GM12878 (cell line): ENCODE results near the gene GSG1L. TPM values are rescaled to one million over a fixed set of nuclear protein-coding genes. Genes with fewer than 3 reads are reported as not detected.

Experiments
- ATAC-seq: fragments of 200-7000 bp; cut with Tn5 transposase; 3 replicates; pipeline ENCODE4 v1.9.1; 2020; ENCODE audit warnings: mild to moderate bottlenecking, moderate library complexity
- BruUV-seq: library from RNA; stranded (reverse); fragments of 400-500 nt; replicated peaks from 2 replicates; lab custom pipeline; 2021; lab: Mats Ljungman, UMichigan
- CTCF ChIA-PET: fragments of 300-600 bp; sonication (Branson Sonifier 250); formaldehyde crosslinking; extraction: SDS; loops from one replicate; lab custom pipeline; 2021; ENCODE audit warnings: inconsistent platforms; lab: Yijun Ruan, JAX
- POLR2A ChIA-PET: fragments of 350-600 bp; formaldehyde crosslinking; extraction: SDS; loops from one replicate; lab custom pipeline; 2021; ENCODE audit warnings: inconsistent platforms; lab: Charles Lee
- RAD21 ChIA-PET: fragments of 300-600 bp; sonication (Branson Sonifier 250); formaldehyde crosslinking; loops from one replicate; lab custom pipeline; 2023; ENCODE audit warnings: antibody characterized with exemption; ENCODE audit not compliant: unreplicated experiment; lab: Charles Lee
- SMC1A ChIA-PET: fragments of 300-600 bp; sonication (Branson Sonifier 250); formaldehyde crosslinking; loops from one replicate; lab custom pipeline; 2023; ENCODE audit not compliant: unreplicated experiment, uncharacterized antibody; lab: Charles Lee
- DNase-seq: peaks from one replicate; pipeline ENCODE4 v3.0.0-alpha.2; 2011; ENCODE audit warnings: low read depth, low spot score
- FAIRE-seq: peaks from 3 replicates; lab custom pipeline; 2011; peaks lifted over from hg19 to GRCh38; lab: Jason Lieb, UNC
- H2AFZ ChIP-seq: 2 replicates; pipeline ENCODE4 v1.6.0; 2011; ENCODE audit warnings: low read depth, low read length, control low read depth; ENCODE audit not compliant: control insufficient read depth
- H3K27ac ChIP-seq: 2 replicates; pipeline ENCODE4 v1.5.1; 2011; ENCODE audit warnings: control low read depth; ENCODE audit not compliant: control insufficient read depth, insufficient read depth
- H3K27me3 ChIP-seq, 2 experiments: replicated peaks in 1 of 2; 2 replicates each; pipeline versions ENCODE4 v1.6.0 to v1.6.1; 2011; ENCODE audit warnings: low read length in 1 of 2; ENCODE audit not compliant: control insufficient read depth in 2 of 2, insufficient read depth in 2 of 2
- H3K36me3 ChIP-seq, 2 experiments: 2 replicates each; pipeline ENCODE4 v1.5.1; 2011; ENCODE audit warnings: low read length in 1 of 2; ENCODE audit not compliant: control insufficient read depth in 2 of 2, insufficient read depth in 2 of 2
- H3K4me1 ChIP-seq: 2 replicates; pipeline ENCODE4 v1.6.1; 2011; ENCODE audit warnings: mild to moderate bottlenecking, low read length, moderate library complexity, mixed read lengths; ENCODE audit not compliant: control insufficient read depth, insufficient read depth
- H3K4me2 ChIP-seq: 2 replicates; pipeline ENCODE4 v1.6.0; 2011; ENCODE audit warnings: control low read depth; ENCODE audit not compliant: control insufficient read depth, insufficient read depth
- H3K4me3 ChIP-seq: fragments of 200-600 bp; sonication (generic); 2 replicates; pipeline ENCODE4 v1.5.1; 2016
- H3K79me2 ChIP-seq: 2 replicates; pipeline ENCODE4 v1.6.0; 2011; ENCODE audit warnings: low read length; ENCODE audit not compliant: control insufficient read depth, insufficient read depth
- H3K9ac ChIP-seq: 2 replicates; pipeline ENCODE4 v1.8.0; 2011; ENCODE audit warnings: low read length, control low read depth, mixed read lengths; ENCODE audit not compliant: control insufficient read depth, insufficient read depth
- H3K9me3 ChIP-seq: replicated peaks from 3 replicates; pipeline ENCODE4 v1.5.1; 2011; ENCODE audit warnings: mild to moderate bottlenecking, low read length; ENCODE audit not compliant: control insufficient read depth, insufficient read depth
- H4K20me1 ChIP-seq: 2 replicates; pipeline ENCODE4 v1.6.0; 2011; ENCODE audit not compliant: control insufficient read depth, insufficient read depth
- CREM ChIP-seq: IDR thresholded peaks from 2 replicates; pipeline ENCODE4 v1.6.1; 2014; ENCODE audit warnings: antibody characterized with exemption, low read depth
- GABPA ChIP-seq: IDR thresholded peaks from 2 replicates; pipeline ENCODE4 v1.6.1; 2014; ENCODE audit warnings: antibody characterized with exemption, low read depth, mild to moderate bottlenecking, inconsistent platforms
- HDAC6 ChIP-seq: fragments of 200-600 bp; sonication (generic); IDR thresholded peaks from one replicate; pipeline ENCODE4 v1.8.0; 2017; ENCODE audit warnings: antibody characterized with exemption; ENCODE audit not compliant: unreplicated experiment
- PAX8 ChIP-seq: fragments of 450-650 bp; IDR thresholded peaks from 2 replicates; pipeline ENCODE4 v1.6.1; 2017; ENCODE audit warnings: mild to moderate bottlenecking, moderate library complexity
- PBX3 ChIP-seq: IDR thresholded peaks from 2 replicates; pipeline ENCODE4 v1.6.1; 2011; ENCODE audit warnings: mild to moderate bottlenecking, low read depth, low read length, moderate library complexity; ENCODE audit not compliant: insufficient replicate concordance
- PML ChIP-seq: IDR thresholded peaks from 2 replicates; pipeline ENCODE4 v1.6.1; 2012; ENCODE audit warnings: low read length, inconsistent platforms
- RB1 ChIP-seq: fragments of 450-650 bp; formaldehyde crosslinking; IDR thresholded peaks from 2 replicates; pipeline ENCODE4 v1.6.1; 2017; ENCODE audit warnings: mild to moderate bottlenecking, borderline replicate concordance
- RBBP5 ChIP-seq: fragments of 200-600 bp; sonication (generic); conservative IDR thresholded peaks from 2 replicates; pipeline ENCODE4 v1.6.1; 2016
- RELA ChIP-seq: fragments of 450-650 bp; IDR thresholded peaks from 2 replicates; pipeline ENCODE4 v1.8.0; 2014; ENCODE audit warnings: borderline replicate concordance; ENCODE audit not compliant: partially characterized antibody
- SMAD1 ChIP-seq: fragments of 450-650 bp; IDR thresholded peaks from 2 replicates; pipeline ENCODE4 v1.6.1; 2018; ENCODE audit warnings: mild to moderate bottlenecking, low read depth; ENCODE audit not compliant: partially characterized antibody
- TARDBP ChIP-seq: IDR thresholded peaks from 2 replicates; pipeline ENCODE4 v1.6.1; 2016; ENCODE audit warnings: borderline replicate concordance
- USF2 ChIP-seq: IDR thresholded peaks from 2 replicates; pipeline ENCODE4 v1.6.1; 2011; ENCODE audit warnings: low read depth, low read length, improper control_type of control experiment, borderline replicate concordance
- WGBS: methylation state at CpG from one replicate; pipeline ENCODE4 v1.1.6; 2016; ENCODE audit warnings: low lambda C conversion rate; ENCODE audit not compliant: insufficient replicate concordance, insufficient coverage; ENCODE audit errors: missing lambda C conversion rate; 5-methylcytosine and 5-hydroxymethylcytosine counted together
- in situ Hi-C: fragments of 300-500 bp; cut with MboI; formaldehyde crosslinking; loops from 9 replicates; pipeline ENCODE4 v1.14.3; 2018; ENCODE audit warnings: mixed read lengths
- intact Hi-C: fragments of 100-400 bp; cut with micrococcal nuclease; formaldehyde crosslinking; loops from one replicate; pipeline ENCODE4 v1.14.2; 2022; ENCODE audit not compliant: unreplicated experiment
- polyA plus RNA-seq, 11 experiments: library from polyadenylated mRNA; depleted of rRNA in 4 of 11; unstranded in 6 of 11; stranded (reverse) in 5 of 11; fragments of >200 nt; fragmentation: Nextera tagmentation in 4 of 11; fragmentation: Illumina TruSeq in 1 of 11; extraction: Ambion mirVana in 4 of 11; extraction: Trizol in 1 of 11; gene quantifications; 1 replicate in 1 of 11; 2 replicates in 10 of 11; pipeline versions ENCODE4 v1.2.1 to v1.2.3, GENCODE V29; 2011 to 2016; ENCODE audit warnings: inconsistent platforms in 2 of 11, missing spikeins in 2 of 11, low read depth in 1 of 11
- total RNA-seq, 4 experiments: library from RNA; depleted of rRNA in 3 of 4; stranded (reverse); fragments of >200 nt in 3 of 4; fragmentation: Illumina TruSeq in 1 of 4; extraction: Trizol in 1 of 4; gene quantifications; 2 replicates each; pipeline versions ENCODE4 v1.2.1 to v1.2.3, GENCODE V29; 2013 to 2021
- TF ChIP-seq, protein P1 (sequence below): fragments of 450-650 bp; IDR thresholded peaks from 2 replicates; pipeline ENCODE4 v1.6.1; 2017; ENCODE audit warnings: mild to moderate bottlenecking, moderate library complexity

The GSG1L gene
- total and polyA plus RNA-seq, 10 of the 15 experiments (the other 5 are each of a cell fraction or from before 2014, with no cell fraction given) = not detected

- TF ChIP-seq USF2 (no peak), RELA (no peak), SMAD1 (no peak), PML (no peak), RBBP5 (no peak), PAX8 (no peak), HDAC6 (no peak), RB1 (no peak)
Observed at GRCh38 chr16:27756206-27756970, 307.1 kb downstream of the GSG1L start (continued).

GRCh38 chr16:27754788-27755690 lies 308.5 kb downstream of the GSG1L start:
- in situ Hi-C loops = no loop called here
- no TSS peak for BruUV-seq
- intact Hi-C loops = no loop called here
- no peak overlapping the region for H3K4me3 ChIP-seq
- no peaks in the 10 kb centered on the region for H3K36me3 ChIP-seq
- ChIA-PET POLR2A (no interaction called here), RAD21 (no interaction called here), CTCF (interaction anchor here (0.6 kb wide), 1 partner anchor 35 kb away, joined by 3 read pairs; no protein-coding TSS in a partner anchor), SMC1A (no interaction called here)
- no peak overlapping the region for H3K9ac ChIP-seq
- H2AFZ ChIP-seq = no peak overlapping the region
- WGBS = 74% methylated on average over 11 of the region's 11 CpGs
- H3K9me3 ChIP-seq = no peaks in the 10 kb centered on the region
- no peak overlapping the region for H3K4me2 ChIP-seq
- no peaks in the 10 kb centered on the region for H3K4me1 ChIP-seq
- no peak for FAIRE-seq
- DNase-seq = no peak
- no peak overlapping the region for H3K27ac ChIP-seq
- no peaks in the 10 kb centered on the region for H4K20me1 ChIP-seq
- ATAC-seq = no peak
- H3K27me3 ChIP-seq = no peaks in the 10 kb centered on the region
- H3K79me2 ChIP-seq = no peaks in the 10 kb centered on the region
- TF ChIP-seq CREM = no peak
- no peak for TF ChIP-seq PBX3
- TF ChIP-seq, protein P1, sequence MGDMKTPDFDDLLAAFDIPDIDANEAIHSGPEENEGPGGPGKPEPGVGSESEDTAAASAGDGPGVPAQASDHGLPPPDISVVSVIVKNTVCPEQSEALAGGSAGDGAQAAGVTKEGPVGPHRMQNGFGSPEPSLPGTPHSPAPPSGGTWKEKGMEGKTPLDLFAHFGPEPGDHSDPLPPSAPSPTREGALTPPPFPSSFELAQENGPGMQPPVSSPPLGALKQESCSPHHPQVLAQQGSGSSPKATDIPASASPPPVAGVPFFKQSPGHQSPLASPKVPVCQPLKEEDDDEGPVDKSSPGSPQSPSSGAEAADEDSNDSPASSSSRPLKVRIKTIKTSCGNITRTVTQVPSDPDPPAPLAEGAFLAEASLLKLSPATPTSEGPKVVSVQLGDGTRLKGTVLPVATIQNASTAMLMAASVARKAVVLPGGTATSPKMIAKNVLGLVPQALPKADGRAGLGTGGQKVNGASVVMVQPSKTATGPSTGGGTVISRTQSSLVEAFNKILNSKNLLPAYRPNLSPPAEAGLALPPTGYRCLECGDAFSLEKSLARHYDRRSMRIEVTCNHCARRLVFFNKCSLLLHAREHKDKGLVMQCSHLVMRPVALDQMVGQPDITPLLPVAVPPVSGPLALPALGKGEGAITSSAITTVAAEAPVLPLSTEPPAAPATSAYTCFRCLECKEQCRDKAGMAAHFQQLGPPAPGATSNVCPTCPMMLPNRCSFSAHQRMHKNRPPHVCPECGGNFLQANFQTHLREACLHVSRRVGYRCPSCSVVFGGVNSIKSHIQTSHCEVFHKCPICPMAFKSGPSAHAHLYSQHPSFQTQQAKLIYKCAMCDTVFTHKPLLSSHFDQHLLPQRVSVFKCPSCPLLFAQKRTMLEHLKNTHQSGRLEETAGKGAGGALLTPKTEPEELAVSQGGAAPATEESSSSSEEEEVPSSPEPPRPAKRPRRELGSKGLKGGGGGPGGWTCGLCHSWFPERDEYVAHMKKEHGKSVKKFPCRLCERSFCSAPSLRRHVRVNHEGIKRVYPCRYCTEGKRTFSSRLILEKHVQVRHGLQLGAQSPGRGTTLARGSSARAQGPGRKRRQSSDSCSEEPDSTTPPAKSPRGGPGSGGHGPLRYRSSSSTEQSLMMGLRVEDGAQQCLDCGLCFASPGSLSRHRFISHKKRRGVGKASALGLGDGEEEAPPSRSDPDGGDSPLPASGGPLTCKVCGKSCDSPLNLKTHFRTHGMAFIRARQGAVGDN = no peak
- TF ChIP-seq TARDBP = no peak
- TF ChIP-seq GABPA = no peak
